Fibroblast of skin of abdomen (primary cell): ENCODE measurements around the gene ZNF620. TPM values are rescaled to one million over a fixed set of nuclear protein-coding genes. Genes with fewer than 3 reads are reported as not detected.
"Not testable (repeated sequence)": the region's sequence is repeated elsewhere in the genome, so short reads cannot be mapped to it uniquely, and the experiment has no call there.

Experiments used
- DNase-seq: peaks from one replicate; pipeline ENCODE4 v3.0.0-alpha.2; 2013
- polyA plus RNA-seq, 2 experiments: library from polyadenylated mRNA; unstranded; fragments of 120-200 nt; gene quantifications; one replicate each; pipeline ENCODE4 v1.2.1, GENCODE V29; 2013; ENCODE audit not compliant: insufficient read length in 2 of 2

Gene ZNF620
- polyA plus RNA-seq (2013, experiment 1 of 2; ENCODE audit: insufficient read length), result 0.33 TPM
- 0.52 TPM for polyA plus RNA-seq (2013, experiment 2 of 2; ENCODE audit: insufficient read length)

DNA sequence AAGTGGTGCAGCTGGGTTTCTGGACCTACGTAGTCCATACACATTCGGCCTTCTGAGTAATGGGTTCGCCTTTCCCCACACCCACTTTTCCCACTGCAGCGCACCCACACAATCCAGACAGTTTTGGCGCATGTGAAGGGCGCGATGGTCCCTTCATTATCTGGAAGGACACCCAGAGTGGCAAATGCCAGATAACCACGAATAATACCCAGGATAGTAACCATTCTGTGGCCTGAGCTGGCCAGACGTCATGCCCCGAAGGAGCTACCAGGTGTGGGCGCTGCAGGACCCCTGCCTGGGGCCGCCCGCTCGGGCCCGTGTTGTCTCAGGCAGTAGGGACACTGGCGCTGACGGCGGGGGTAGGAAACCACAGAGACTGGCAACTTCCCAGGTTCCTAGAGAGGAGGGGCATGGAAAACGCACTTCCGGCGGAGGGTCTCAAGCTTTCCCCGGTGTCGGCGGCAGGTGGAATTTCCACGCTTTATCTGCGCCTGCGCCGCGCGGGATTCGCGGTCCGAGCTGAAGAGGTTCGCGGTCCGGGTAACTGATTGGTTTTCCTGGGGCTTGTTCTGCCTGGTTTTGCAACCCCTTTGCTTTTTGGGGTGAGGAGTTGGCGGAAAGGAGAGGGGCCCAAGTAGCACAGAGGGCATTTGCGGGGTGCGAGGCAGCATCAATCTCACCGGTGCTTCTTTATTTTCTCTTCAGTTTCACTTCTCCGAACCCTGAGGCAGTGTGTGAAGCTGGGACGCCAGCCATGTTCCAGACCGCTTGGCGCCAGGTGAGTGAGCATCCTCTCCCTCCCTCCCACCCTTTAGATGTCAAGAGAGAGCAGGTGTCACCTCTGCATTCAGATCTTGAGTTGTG, at the start of gene ZNF620:
Gene ZNF620, plus strand, starts transcription at position 441 of the 864 bp plus-strand sequence. Its CDS starts 314 bp downstream, at position 755.
- peak; percentile 53 for DNase-seq

DNA sequence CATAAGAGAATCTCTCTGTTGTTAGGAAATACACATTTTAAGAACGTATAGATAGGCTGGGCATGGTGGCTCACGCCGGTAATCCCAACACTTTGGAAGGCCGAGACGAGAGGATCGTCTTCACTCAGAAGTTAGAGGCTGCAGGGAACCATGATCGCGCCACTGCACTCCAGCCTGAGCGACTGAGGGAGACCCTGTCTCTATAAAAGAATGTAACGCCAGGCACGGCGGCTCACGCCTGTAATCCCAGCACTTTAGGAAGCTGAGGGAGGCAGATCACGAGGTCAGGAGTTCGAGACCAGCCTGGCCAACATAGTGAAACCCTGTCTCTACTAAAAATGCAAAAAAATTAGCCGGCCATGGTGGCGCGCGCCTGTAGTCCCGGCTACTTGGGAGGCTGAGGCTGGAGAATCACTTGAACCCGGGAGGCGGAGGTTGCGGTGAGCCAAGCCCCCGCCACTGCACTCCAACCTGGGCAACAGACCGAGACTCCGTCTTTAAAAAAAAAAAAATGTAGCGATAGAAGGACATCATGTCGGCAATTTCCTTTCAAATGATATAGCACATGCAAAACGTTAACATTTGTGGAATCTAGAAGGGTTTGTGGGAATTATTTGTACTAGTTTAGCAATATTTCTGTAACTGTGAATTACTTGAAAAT, 49.4 kb upstream of the ZNF620 start:
- no peak for DNase-seq

DNA sequence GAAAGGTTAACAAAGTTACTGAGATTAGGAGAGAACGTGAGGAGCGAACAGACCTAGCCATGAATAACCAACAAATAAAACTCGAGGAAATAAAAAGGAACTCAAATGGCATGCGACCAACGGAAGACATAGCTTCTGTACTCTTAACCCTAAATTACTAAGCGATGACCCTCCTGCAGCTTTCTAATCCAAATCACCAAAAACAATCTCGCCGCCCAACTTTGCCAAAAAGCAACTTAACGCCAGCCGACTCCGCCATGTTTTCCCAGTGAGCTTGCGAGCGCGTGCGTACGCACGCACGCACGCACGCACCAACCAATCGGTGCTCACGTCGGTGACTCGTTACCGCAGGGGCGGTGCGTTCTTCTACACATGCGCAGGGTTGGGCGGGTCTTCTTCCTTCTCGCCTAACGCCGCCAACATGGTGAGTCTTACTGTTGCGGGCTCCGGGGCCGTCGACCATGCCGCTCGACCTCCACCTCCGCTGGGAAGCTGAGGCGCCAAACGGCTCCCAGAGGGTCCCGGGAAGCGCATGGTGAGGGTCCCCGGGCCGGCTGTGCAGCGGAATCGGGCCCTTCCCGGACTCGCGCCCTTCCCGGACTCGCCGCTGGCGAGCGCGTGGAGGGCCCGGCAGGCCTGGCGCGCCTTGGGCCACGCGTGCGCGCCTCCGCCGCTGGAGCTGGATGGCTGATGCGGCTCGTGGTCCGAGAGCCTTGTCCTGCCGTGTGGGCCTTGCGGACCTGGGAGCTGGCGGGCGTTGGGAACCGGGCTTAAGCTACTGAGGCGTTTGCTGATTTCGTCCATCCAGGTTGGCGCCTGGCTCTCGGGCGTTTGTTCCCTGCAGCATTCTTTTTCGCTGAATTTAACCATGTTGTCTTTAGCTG, 48.7 kb upstream of the ZNF620 start, which contains the start of gene RPL14:
Gene RPL14, plus strand, starts transcription at position 400 of the 884 bp plus-strand sequence. Its CDS starts 133 bp downstream, at position 533.
- peak; percentile 97 for DNase-seq

DNA sequence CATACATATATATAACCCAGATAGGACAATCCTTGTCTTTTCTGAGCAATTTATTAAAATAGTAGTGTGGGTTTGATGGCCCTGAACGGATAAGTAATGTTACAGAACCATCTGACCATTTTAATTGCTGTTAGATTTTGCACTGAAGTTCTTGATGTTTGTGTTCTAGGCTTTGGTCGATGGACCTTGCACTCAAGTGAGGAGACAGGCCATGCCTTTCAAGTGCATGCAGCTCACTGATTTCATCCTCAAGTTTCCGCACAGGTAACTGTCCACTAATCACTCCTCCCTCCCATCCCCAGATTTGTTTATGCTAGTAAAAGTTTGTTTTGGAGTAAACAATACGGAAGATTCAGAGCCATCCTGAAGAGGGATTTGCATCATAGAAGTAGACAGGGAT, 47.4 kb upstream of the ZNF620 start:
- no peak for DNase-seq

DNA sequence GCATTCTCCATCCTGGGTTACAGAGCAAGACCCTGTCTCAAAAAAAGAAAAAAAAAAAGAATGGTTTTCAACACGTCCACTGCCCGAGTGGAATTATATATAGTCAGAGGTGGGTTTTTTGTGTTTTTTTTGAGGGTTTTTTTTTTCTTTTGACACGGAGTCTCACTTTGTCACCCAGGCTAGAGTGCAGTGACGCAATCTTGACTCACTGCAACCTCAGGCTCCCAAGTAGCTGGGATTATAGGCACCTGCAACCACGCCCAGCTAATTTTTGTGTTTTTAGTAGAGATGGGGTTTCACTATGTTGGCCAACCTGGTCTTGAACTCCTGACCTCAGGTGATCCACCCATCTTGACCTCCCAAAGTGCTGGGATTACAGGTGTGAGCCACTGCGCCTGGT, 45.4 kb upstream of the ZNF620 start:
- DNase-seq, result not testable (repeated sequence)

DNA sequence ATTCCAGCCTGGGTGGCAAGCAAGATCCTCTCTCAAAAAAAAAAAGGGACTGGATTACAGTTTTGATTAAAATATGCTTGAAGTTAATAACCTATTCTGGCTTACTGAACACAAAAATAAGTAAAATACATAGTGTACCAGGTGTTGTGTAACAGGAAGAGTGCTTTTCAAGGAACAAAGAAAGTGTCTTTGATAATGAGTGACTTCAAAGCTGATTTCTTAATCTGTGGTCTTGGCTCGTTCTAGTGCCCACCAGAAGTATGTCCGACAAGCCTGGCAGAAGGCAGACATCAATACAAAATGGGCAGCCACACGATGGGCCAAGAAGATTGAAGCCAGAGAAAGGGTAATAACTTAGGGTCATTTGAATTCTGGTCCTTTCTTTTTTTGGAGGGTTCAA, 44.7 kb upstream of the ZNF620 start:
- no peak for DNase-seq

DNA sequence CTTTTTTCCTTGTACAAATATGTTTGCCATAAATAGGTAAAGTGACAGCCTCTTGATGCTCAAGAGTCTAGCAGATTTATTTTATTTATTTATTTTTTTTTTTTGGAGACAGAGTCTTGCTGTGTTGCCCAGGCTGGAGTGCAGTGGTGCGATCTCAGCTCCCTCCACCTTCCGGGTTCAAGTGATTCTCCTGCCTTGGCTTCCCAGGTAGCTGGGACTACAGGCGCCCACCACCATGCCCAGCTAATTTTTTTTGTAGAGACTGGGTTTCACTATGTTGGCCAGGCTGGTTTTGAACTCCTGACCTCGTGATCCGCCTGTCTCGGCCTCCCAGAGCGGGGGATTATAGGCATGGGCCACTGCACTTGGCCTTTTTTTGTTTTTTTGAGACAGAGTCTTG, 43.0 kb upstream of the ZNF620 start:
- DNase-seq, result not testable (repeated sequence)

DNA sequence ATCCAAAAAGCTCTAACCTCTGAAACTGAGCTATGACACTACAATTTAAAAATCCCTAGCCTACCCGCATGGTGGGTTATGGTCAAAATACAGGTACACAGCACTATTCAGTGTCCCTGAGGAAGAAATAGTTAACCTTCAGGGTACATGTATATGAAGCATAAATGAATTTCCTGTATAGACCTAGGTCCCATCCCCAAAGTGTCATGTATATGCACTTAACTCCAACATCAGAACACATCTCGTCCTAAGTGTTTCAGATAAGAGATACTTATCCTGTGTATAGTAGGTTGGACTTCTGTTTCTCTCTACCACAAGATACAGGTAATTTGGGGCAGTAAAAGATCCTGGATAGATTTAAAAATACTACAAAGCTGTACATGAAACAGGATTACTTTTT, 42.3 kb upstream of the ZNF620 start:
- no peak for DNase-seq

DNA sequence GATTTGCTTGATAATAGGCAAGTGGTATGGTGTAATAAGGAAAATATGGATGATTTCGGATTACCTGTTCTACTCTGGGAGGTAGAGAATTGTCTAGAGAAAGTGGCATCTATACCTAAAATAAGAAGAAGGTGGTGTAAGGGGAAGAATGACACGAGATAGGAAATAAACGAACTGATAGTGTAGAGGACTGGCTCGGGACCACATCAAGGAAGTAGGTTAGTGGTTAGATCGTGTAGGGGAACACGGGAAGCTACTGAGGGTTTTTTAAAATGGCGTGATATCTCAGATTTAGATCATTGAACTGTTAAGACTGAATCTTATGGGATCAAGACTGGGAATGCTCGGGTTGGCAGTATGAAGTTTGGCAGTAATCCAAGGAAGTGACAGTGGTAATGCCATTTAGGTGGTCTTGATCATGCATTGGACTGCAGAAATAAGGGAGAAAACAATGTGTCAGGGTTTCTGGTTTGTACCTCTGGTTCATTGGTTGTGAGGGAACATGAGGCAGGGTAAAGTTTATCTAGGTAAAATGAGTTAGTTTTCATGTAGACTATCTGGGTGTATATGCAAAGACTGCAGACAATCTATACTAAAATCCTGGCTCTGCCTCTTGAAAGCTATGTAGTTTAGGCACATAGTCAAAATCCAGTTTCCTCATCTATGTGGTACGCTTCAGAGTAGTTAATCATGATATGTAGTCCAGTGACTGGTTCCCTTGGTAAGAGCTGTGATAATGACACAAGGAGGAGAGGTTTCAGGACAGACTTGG, 41.3 kb upstream of the ZNF620 start:
- no peak for DNase-seq

DNA sequence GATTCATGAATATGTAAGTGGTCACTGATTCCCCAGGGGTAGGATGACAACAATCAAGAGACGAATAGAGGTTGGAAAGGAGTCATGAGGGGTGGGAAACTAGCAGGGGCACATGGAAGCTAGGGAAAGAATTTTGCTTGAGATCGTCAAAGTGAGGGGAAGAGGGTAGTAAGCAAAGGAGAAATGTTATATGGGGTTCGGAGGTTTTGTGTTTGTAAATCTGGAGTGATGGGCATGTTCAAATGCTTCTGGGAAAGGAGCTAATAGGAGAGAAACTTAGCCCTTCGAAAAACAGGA, 40.8 kb upstream of the ZNF620 start:
- DNase-seq, result no peak

DNA sequence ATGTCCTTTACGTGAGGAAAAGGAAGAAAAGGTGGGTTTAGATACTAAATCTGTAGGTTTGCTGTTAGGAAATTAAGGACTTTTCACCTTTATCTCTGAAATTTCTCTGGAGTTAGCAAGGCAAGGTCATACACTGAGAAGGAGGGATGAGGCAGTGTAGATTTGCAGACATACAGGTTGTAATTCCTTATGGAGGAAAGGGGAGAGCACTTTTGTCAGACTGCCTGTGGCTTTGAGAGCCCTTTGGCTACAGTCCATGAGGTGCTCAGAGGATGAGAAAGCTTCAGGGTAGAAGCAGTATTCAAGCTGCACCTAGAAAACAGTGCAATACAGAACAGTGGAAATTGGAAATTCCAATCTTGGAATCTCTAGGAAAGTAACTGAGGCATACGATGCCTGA, 40.4 kb upstream of the ZNF620 start:
- DNase-seq, result no peak

DNA sequence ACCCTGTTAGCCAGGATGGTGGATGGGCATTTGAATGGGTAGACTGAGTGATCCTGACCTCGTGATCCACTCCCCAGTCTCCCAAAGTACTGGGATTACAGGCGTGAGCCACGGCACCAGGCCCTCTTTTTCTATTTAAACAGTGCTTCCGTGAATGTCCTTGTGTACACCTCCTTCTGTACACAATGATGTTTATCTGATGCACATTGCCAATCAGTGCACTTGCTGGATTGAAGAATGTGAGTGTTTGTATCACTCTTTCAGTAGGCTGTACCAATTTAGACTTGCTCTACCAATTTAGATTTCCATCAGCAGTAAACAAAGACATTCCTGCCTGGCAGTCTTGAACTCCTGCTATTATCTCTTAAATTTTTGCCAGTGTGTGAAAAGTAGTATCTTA, 37.8 kb upstream of the ZNF620 start:
- no peak for DNase-seq

DNA sequence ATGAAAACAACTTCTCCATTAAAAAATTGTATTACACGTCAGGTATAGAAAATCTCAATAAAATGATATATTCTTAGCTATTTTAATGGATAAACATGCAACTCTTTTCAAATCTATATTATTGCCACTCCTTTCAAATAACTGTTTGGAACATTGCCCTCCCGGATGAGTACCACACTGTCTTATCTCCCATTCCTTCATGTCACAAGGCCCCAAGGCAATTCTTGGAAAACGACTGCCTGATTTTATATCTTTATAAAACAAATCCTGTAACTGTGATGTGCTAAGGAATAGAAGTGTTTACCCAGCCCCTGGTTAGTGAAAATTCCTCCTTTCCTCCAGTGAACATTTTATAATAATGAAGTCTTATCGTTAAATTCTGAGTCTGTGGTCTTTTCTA, 35.1 kb upstream of the ZNF620 start:
- no peak for DNase-seq

DNA sequence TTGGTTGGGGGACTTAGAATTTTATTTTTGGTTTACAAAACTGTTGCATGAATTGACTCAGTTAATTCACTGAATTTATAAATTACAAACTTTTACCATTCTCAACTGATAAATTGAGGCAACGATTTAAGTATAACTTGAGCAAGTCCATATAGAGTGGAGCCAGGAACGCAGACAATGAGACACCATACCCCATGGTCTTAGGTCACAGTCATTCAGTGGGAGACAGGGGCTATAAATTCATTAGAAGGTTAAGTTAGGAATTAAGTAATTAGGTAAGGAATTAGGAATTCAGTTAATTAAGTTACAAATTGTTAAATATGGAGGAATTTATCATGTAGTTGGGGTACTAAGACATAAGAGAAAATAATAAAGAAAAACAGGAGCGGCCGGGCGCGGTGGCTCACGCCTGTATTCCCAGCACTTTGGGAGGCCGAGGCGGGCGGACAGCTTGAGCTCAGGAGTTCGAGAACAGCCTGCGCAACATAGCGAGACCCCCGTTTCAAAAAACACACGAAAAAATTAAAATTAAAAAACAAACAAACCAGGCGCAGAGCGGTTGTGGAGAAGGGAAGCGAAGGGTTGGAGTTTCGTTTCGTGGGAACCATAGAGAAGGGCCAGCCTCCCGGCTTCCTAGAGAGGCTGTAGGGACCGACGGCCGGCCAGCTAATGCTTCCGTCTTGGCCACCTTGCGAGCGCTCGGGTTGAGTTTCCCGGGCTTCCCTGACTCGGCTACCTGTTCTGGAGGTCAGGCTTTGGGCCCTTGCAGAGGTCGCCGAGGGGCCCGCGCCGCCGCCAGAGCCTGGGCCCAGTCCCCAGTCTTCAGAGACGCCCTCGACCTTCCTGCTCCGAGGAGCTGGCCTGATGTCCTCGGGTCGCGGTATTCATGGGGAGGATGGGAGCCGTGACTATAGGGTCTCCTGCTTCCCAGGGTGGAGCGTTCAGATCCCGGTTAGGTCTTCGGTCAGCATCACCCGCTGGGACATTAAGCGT, 29.1 kb upstream of the ZNF620 start, which contains the start of gene ZNF619:
Gene ZNF619, plus strand, starts transcription at position 645 of the 993 bp plus-strand sequence. CDS start 858 bp downstream, outside the sequence.
- peak; percentile 76 for DNase-seq

DNA sequence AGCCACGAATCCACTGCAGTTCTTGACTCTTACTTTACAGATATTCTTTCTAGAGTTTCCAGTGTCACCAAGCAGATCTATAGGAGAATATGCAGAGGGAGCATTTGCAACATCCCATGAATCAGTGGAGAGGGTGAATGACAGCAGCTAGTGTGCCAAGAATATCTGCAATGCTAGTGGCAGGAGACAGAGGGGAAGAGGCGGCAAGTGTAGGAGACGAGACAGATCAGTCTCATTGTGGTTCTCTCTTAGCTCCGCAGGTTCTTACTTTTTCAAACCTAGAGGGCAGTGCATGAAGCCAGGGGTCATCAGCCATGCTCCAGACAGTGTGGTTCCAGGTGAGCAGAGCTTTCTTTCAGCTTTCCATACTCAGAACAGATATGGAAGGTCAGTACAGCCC, 28.2 kb upstream of the ZNF620 start:
- no peak for DNase-seq

DNA sequence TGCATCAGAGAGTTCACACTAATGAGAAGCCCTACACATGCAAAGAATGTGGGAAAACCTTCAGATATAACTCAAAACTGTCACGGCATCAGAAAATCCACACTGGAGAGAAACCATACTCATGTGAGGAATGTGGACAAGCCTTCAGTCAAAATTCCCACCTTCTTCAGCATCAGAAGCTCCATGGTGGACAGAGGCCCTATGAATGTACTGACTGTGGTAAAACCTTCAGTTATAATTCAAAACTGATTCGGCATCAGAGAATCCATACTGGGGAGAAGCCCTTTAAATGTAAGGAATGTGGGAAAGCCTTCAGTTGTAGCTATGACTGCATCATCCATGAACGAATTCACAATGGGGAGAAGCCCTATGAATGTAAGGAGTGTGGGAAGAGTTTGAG, 18.7 kb upstream of the ZNF620 start:
- DNase-seq, result no peak

DNA sequence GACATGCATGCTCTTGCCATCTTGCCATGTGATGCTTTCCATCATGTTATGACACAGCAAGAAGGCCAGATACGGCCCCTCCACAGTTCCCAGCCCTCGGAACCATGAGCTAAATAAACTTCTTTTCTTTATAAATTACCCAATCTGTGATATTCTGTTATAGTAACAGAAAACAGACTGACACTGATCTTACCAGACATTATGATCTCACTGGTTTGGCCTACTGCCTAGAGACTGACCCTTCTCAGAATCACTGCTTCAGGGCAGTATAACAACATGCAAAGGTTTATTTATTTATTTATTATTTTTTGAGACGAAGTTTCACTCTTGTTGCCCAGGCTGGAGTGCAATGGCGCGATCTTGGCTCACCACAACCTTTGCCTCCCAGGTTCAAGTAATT, 14.9 kb upstream of the ZNF620 start:
- no peak for DNase-seq

DNA sequence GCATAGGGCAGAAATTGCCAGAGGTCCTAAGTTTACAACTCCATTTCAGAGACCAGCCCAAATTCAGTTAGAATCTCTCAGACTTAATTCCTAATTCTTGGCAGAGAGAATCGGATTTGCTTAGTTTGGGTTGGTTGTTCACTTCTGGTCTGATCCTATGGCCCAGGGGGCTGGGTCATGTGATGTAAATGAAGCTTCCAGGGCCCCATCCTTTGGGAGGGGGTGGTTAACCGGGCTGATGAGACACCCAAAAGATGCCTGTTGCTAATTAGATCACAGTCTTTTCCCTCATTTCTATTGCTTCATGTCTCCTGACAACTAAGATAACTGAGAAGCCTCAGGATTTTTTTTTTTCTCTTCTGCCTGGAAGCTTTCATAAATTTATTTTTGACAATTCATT, 11.1 kb upstream of the ZNF620 start:
- peak; percentile 11 for DNase-seq

DNA sequence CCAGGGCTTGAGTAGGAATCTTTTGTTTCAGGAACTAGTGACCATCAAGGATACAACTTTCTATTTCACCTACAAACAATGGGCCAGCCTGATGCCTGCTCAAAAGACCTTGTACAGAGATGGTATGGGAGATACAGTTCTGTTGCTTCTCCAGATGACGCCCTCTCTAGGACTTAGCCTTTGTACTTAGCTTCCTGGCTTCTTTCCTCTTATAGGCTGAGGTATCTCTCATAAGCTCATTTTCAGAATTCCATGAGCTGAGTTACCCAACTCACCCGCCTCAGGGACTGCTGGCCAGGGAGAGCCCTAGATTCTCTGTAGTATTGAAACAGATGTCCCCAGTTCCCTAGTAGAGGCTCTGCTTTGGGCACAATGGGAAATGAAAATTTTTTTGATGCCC, 8.6 kb upstream of the ZNF620 start:
- DNase-seq, result no peak

DNA sequence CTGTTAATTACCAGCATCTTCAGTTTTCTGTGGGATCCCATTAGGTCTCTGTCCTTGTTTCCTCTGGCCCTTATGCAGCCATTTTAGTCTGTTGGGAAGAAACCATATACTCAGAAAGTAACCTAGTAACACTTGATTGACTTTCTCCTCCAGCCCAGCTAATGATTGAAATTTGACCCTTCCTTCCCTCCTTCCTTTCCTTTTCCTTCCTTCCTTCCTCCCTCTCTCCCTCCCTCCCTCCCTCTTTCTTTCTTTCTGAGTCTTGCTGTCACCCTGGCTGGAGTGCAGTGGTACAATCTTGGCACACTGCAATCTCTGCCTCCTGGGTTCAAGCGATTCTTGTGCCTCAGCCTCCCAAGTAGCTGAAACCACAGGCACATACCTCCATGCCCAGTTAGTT, 5.9 kb upstream of the ZNF620 start:
- no peak for DNase-seq

DNA sequence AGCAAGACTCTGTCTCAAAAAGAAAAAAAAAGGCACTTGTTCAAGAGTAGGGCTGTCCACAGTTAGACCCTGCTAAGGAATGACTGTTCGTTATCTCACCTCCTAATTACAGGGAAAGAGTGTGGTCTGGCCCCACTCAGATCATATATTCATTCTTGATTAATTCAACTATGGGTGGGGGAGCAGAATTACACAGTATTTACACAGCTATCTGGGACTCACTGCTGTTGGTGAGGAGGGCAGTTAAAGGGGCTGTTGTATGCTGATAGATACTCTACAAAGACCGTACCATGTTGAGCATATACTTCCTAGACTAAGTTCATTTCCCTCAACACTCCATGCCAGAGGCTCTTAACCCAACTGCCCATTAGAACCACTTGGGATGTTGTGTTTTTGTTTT, 3.8 kb upstream of the ZNF620 start:
- no peak for DNase-seq
